HG03139 (cell line): ENCODE results near the gene CTSL.

ENCODE experiments used
- ATAC-seq: cut with Tn5 transposase; IDR thresholded peaks from one replicate; pipeline ENCODE4 v1.9.1; 2021; ENCODE audit not compliant: unreplicated experiment

The CTSL gene

GRCh38 chr9:87725900-87726709 is at the start of gene CTSL:
Gene CTSL, plus strand, starts transcription at chr9:87726119. Its CDS starts 1,485 bp downstream, at chr9:87727604.
- no peak for ATAC-seq

DNA sequence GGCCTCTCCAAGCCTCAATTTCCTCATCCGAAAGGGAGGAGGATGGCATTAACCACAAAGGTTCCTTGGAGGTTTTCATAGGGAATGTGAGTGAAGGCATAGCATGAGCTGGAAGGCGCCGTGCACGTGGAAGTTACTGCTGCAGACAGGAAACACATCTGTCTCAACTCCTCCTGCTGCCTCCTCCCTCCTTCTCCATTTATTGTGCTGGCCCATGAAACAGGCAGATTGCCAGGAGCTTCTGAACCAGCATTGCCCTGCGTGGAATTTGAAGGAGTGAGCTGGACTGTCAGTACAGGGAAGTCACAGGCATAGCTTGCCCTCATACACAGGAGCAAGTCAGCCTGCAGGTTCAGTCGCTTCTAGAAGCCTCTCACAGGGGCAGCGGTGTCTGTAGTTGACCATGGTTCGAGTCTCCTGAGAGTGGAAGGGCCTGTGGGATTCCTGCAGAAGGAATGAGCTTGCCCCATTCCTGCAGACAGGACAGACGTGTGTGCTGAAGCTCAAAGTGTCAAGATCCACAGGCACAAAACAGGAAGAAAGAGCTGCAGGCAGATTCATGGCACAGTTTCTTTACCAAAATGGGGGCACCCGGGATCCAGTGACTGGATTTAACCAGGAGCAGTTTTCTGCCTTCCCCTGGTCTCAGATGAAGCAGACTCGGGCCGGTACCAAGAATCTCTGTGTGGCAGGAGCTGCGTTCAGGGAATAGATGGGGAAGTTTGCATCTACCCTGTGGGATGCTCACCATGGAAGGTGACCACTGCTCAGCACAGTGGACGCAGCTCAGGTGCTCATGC is 48.7 kb upstream of the CTSL start:
- no peak for ATAC-seq

- ATAC-seq, result no peak
Measured at GRCh38 chr9:87677776-87678587, 47.9 kb upstream of the CTSL start.

GRCh38 chr9:87678650-87679355 is 47.1 kb upstream of the CTSL start:
- no peak for ATAC-seq

GRCh38 chr9:87681271-87682061 is 44.5 kb upstream of the CTSL start:
- ATAC-seq, result no peak

- no peak for ATAC-seq
Measured at GRCh38 chr9:87682085-87682484, 43.8 kb upstream of the CTSL start.

DNA sequence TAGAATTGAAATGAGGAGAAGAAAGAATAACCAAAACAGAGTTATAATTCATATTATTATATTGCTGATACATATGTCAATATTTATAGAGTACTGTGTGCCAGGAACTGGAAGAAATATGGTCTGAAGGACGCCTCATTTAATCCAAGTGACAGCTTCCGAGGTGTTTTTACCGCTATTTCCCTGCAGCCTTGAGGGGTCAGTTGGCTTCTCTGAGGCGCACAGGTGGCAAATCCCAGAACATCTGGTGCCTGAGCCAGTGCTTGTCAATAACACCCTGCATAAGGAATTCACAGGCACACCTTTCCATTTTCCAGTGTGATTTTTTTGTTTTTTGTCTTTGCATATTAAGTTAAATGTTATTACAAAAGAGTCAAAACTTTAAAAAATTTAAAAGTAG is 43.3 kb upstream of the CTSL start:
- no peak for ATAC-seq

- ATAC-seq, result no peak
Measured at GRCh38 chr9:87683751-87684626, 41.9 kb upstream of the CTSL start.

- ATAC-seq, result no peak
Measured at GRCh38 chr9:87684627-87685219, 41.2 kb upstream of the CTSL start.

- ATAC-seq, result no peak
Measured at GRCh38 chr9:87685441-87685840, 40.5 kb upstream of the CTSL start.

- ATAC-seq, result no peak
Measured at GRCh38 chr9:87685871-87686519, 39.9 kb upstream of the CTSL start.

DNA sequence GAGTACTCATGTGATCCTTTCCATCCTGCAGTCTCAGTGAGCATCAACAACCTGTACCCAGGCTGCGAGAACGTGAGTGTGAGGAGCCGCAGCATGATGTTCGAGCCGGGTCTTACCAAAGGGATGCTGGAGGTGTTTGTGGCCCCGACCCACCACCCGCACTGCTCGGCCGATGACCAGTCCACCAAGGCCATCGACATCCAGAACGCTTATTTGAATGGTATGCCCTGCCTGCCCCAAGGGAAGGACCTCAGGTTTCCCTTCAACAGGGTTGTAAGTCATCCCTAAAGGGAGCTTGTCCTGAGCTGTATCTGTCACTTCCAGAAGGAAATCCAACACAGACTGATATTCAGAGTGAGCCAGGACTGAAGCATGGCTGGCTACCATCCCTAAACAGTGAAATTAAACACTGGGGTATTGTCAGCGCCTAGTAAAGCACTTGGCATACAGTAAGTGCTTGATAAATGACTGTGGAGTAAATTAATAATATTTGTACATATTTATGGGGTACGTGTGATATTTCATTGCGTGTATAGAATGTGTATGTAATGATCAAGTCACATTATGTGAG is 39.3 kb upstream of the CTSL start:
- ATAC-seq, result no peak

DNA sequence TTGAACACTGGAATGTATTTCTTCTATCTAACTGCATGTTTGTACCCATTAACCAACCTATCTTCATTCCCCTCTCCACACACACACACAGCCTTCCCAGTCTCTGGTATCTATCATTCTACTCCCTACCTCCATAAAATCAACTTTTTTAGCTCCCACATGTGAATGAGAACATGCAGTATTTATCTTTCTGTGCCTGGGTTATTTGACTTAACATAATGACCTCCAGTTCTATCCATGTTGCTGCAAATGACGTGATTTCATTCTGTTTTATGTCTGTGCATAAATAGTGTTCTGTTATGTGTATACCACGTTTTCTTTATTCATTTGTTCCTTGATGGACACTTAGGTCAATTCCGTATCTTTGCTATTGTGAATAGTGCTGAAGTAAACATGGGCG is 38.7 kb upstream of the CTSL start:
- no peak for ATAC-seq

DNA sequence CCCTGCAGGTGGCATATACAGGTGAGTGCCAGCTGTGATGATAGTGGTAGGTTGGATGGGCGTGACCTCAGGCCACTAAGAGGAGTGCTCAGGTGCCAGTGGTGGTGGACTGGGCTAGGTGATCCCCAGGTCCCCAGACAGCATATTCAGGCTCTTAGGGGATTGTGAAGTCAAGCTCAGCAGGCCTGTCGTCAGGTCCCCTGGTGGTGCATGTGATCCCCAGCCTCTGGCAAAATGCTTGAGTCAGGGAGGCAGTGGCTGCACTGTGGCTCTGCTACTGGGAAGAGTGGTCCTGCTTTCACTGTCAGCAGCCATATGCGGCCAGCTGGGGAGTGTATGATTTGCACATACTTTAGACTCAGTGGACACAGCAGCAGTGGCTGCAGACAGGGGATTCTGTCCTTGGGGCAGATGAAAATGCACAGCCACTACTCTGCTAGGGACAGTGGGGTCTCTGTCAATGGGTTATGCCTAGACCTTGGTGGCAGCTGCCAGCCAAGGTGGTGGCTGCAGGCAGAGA is 31.6 kb upstream of the CTSL start:
- ATAC-seq, result no peak

DNA sequence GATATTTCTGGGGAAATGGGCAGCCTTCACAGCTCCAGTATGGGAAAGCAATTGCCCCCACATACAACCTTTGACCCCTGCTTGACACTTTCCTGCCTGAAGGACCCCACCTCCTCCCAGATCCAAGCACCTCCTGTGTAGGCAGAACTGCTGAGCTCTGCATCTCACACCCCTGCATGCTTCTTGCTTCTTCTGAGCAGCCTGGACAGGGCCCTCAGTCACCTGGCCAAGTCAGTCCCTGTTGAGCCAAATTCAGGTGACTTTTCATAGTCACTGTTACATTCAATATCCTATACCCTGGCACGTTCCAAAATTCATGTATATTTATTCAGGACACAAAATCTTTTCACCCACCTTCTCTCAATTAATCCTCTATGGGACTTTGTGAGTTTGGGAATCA is 30.4 kb upstream of the CTSL start:
- no peak for ATAC-seq

GRCh38 chr9:87696641-87697040 is 29.3 kb upstream of the CTSL start:
- ATAC-seq, result no peak

DNA sequence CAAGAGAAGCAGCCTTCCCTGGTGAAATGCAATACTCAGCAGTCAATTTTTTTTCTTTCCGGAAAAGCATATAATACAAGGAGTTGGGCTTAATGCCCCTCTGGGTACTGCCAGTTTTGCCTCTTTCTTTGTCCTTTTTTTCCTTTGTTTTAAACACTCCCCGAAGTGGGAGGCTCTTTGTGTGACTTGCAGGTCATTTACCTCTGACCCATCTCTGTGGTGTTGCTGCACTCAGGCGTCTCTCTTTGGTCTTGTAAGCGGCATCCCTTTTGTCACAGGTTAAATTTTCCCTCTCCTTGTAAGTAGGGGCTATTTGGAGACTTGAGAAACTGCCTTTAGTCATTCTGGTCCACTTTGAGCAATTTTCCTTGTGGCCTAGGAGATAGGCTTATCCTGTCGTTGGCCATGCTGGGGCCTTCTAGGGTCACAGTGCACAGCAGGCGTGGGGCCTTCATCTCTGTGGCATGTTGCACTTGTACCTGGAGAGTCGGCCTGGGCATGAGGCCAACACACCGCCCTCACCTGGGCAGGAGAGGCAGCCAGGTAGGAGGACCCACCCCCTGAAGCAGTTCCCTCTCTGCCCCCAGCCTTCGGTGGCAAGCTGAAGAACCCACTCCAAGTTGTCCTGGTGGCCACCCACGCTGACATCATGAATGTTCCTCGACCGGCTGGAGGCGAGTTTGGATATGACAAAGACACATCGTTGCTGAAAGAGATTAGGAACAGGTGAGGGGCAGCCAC is 27.7 kb upstream of the CTSL start:
- ATAC-seq, result no peak
